ENCODE measurements around the gene GDF11. TPM values are rescaled to one million over a fixed set of nuclear protein-coding genes. Genes with fewer than 3 reads are reported as not detected.
A peak's percentile ranks its signal among the peaks of the same experiment; 100 is the strongest.
"Not testable (repeated sequence)": the region's sequence is repeated elsewhere in the genome, so short reads cannot be mapped to it uniquely, and the experiment has no call there.

GDF11 gene
- total and polyA plus RNA-seq, 5 donors = 11.5 to 17.5 (median 16.4) TPM

DNA sequence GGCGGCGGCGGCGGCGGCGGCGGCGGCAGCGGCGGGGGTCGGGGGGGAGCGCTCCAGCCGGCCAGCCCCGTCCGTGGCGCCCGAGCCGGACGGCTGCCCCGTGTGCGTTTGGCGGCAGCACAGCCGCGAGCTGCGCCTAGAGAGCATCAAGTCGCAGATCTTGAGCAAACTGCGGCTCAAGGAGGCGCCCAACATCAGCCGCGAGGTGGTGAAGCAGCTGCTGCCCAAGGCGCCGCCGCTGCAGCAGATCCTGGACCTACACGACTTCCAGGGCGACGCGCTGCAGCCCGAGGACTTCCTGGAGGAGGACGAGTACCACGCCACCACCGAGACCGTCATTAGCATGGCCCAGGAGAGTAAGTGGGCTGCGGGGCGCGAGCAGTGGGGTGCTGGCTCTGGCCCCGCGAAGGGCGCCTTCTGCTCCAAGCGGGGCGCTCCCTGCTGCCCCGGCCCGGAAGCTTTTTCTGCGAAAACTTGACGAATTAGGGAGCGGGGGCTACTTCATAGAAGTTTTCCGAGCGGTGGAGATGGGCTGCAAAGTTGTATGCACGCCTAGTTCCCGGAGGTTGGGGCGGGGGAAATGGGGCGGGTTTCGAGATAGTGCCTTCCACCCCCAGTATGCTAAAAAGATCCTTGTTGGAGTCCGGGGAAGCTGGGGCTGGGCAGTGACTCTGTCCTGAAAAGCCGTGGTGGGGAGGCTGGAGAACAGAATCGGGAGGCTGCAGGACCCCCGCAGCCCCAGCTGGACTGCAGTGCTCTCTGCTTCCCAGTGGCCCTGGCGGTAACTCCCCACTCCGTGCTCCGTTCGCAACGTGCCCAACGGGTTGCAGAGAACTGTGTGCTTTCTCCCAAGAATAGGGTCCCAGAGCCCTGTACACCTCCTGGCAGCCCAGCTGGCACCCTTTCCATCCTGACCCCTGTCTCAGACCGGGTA, 751 bp downstream of the GDF11 start:
- peak; percentile 5 to 25 for ATAC-seq
- WGBS = under 1% methylated on average over 72 of the region's 73 CpGs

DNA sequence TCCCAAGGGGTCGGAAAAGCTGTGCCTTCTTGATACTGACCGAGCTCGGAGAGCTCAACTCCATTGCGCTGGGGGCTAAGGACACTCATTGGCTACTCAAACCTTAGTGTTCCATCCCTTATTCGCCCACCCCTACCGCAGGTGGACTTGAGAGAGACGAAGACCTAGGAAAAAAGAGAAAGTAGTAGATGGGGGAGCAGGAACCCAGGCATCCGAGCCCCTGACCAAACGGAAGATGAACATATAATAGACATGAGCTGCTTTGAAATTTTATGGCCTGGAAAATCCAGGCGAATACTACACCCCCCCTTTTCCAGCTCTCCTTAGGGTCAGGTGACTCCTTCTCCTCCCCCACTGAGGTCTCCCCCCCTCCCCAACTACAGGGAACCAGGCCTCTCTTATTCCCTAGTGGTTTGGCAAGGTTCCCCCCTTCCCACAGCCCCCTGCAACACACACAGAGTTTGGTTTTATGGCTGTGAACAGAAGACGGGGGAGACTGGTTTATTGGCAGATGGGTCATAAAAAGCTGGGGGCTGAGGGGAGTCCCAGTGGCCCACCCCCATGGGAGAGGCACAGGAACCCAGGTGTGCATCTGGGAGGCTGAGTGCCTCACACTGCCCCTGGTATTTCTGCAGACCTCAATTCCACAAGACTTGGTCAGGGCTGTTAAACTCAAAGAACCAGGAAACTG, 1.6 kb downstream of the GDF11 start:
- peak overlapping the region; percentile 1 for H3K27ac ChIP-seq (ENCODE audit: low read length)
- H3K27me3 ChIP-seq (ENCODE audit: control insufficient read depth, insufficient read depth) = no peaks in the 10 kb centered on the region
- intact Hi-C loops (cut with DNase I) = loop anchor here (5.0 to 10.0 kb wide), 3 partner anchors 50 to 193 kb away; partner anchors contain the start of gene DGKA (in 1 of the 4)
- DNase-seq = peak in 1 of 3 donors; percentile 23
- no peaks in the 10 kb centered on the region for H3K9me3 ChIP-seq (ENCODE audit: control insufficient read depth, low read length)
- WGBS = 16% methylated on average over 11 of the region's 11 CpGs
- peak overlapping the region; percentile 98 for H3K4me3 ChIP-seq (ENCODE audit: low read length)
- ATAC-seq = peak; percentile 1
- peaks cover 2% of the 10 kb centered on the region for H3K4me1 ChIP-seq (ENCODE audit: control insufficient read depth, insufficient read depth, low read length)

More for the DNA sequence above, 751 bp downstream of the GDF11 start:
- intact Hi-C loops (cut with DNase I) = loop anchor here (5.0 to 10.0 kb wide), 3 partner anchors 51 to 194 kb away; partner anchors contain the start of gene DGKA (in 1 of the 4)
- DNase-seq = peak; percentile 62 to 87 (median 82)
- peaks cover 2% of the 10 kb centered on the region for H3K4me1 ChIP-seq (ENCODE audit: control insufficient read depth, insufficient read depth, low read length)
- no peaks in the 10 kb centered on the region for H3K9me3 ChIP-seq (ENCODE audit: control insufficient read depth, low read length)
- H3K27ac ChIP-seq (ENCODE audit: low read length) = no peak overlapping the region
- no peaks in the 10 kb centered on the region for H3K27me3 ChIP-seq (ENCODE audit: control insufficient read depth, insufficient read depth)
- H3K4me3 ChIP-seq (ENCODE audit: low read length) = peak overlapping the region; percentile 98

DNA sequence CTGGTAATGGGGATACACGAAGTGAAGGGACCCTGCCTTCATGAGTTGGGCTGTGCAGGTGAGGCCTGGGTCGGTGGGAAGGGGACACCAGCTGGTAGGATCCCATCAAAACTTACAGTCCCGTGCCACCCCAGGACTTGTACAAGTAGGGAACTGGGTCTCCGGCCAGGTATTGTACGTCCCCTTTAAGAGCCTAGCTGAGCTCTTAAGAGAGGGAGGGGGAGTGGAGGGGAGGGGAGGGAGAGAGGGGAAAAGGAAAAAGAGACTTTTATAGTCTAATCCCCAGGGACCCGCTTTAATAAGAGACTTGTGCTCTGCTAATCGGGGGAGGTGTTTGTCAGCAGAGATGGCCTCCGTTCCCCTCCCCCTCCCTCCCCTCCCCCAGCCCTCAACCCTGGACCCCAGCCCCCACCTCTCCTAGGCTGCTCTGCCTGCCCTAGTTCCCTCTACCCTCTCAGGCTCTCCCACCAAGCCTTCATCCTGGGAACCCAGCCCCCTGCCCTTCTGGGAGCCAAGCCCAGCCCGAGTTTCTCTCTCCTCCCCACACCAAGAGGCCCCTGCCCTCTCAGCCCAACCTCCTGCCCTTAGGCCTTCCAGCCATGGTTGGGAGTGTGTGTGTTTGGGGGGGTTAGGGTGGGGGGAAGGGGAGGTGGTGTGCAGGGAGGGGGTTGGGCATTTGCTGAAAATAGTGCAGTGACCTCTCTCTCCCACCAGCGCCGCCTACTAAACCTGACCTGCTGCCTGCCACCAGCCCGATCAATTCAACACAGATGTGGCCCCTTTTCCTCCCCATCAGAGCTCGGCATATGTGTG, 2.6 kb downstream of the GDF11 start:
- no peaks in the 10 kb centered on the region for H3K27me3 ChIP-seq (ENCODE audit: control insufficient read depth, insufficient read depth)
- peak; percentile 22 to 25 for ATAC-seq
- H3K4me3 ChIP-seq (ENCODE audit: low read length) = no peak overlapping the region
- WGBS = 11% methylated on average over 13 of the region's 13 CpGs
- peak in 2 of 3 donors; percentile 47 to 83 for DNase-seq
- peaks cover 2% of the 10 kb centered on the region for H3K4me1 ChIP-seq (ENCODE audit: control insufficient read depth, insufficient read depth, low read length)
- intact Hi-C loops (cut with DNase I) = loop anchor here in 3 of 4 donors (5.0 to 10.0 kb wide), 2 partner anchors 49 to 192 kb away; no protein-coding TSS in a partner anchor
- H3K27ac ChIP-seq (ENCODE audit: low read length) = peak overlapping the region; percentile 12
- H3K9me3 ChIP-seq (ENCODE audit: control insufficient read depth, low read length) = no peaks in the 10 kb centered on the region

DNA sequence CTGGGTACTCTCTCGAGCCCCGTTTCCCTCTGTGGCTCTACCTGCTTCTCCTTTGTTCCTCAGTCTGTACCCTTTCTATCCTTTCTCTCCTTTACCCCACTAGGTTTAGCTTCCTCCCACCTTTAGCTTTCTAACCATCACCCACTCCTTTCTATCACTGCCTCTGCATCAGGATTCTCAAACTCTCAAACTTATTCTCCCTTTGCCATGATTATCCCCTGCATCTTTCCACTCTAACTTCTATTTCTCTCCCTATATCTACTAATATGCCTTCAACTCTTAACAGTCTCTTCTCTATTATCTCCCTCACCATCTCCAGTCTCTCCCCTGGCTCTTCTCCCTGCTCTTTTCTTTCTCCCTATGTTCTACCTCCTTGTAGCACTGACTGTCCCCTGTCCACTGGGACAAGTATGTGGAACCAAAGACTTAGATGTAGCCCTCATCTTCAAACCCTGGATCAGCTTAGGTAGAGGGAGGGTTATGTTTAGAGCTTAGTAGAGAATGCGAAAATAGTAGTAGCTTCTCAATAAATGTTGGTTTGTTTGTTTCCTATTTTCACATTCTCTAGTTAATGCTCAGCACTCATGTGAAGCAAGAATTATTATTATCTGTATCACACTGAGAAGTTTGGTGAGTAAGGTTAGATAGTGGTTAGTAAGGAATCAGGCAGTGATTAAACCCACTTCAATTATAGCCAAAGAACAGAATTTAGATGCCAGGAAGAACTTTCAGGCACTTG, 3.4 kb downstream of the GDF11 start:
- intact Hi-C loops (cut with DNase I) = loop anchor here in 3 of 4 donors (5.0 to 10.0 kb wide), 2 partner anchors 48 to 191 kb away; no protein-coding TSS in a partner anchor
- DNase-seq (no peak), ATAC-seq (no peak)
- no peak overlapping the region for H3K4me3 ChIP-seq (ENCODE audit: low read length)
- H3K4me1 ChIP-seq (ENCODE audit: control insufficient read depth, insufficient read depth, low read length) = peaks cover 3% of the 10 kb centered on the region
- H3K27me3 ChIP-seq (ENCODE audit: control insufficient read depth, insufficient read depth) = no peaks in the 10 kb centered on the region
- no peaks in the 10 kb centered on the region for H3K9me3 ChIP-seq (ENCODE audit: control insufficient read depth, low read length)
- 37% methylated on average over 3 of the region's 3 CpGs for WGBS
- peak overlapping the region; percentile 12 for H3K27ac ChIP-seq (ENCODE audit: low read length)

DNA sequence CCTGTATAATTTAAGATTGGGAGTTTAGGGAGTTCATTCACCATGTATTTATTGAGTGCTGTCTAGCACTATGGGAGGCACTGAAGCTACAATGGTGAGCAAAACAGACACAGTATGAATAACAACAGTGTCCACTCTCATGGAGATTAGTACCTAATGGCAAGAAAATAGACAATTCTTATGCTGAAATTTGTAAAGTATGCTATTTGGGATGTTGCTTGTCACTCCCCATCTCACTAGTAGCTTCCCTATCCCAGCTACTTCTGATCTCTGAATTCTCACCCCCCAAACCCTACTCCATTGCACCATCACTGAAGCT, 4.0 kb downstream of the GDF11 start:
- H3K27me3 ChIP-seq (ENCODE audit: control insufficient read depth, insufficient read depth) = no peaks in the 10 kb centered on the region
- intact Hi-C loops (cut with DNase I) = loop anchor here in 3 of 4 donors (5.0 to 10.0 kb wide), 2 partner anchors 48 to 190 kb away; no protein-coding TSS in a partner anchor
- no peaks in the 10 kb centered on the region for H3K9me3 ChIP-seq (ENCODE audit: control insufficient read depth, low read length)
- no peak for DNase-seq
- no peak overlapping the region for H3K27ac ChIP-seq (ENCODE audit: low read length)
- peaks cover 3% of the 10 kb centered on the region for H3K4me1 ChIP-seq (ENCODE audit: control insufficient read depth, insufficient read depth, low read length)
- ATAC-seq = no peak
- no peak overlapping the region for H3K4me3 ChIP-seq (ENCODE audit: low read length)

DNA sequence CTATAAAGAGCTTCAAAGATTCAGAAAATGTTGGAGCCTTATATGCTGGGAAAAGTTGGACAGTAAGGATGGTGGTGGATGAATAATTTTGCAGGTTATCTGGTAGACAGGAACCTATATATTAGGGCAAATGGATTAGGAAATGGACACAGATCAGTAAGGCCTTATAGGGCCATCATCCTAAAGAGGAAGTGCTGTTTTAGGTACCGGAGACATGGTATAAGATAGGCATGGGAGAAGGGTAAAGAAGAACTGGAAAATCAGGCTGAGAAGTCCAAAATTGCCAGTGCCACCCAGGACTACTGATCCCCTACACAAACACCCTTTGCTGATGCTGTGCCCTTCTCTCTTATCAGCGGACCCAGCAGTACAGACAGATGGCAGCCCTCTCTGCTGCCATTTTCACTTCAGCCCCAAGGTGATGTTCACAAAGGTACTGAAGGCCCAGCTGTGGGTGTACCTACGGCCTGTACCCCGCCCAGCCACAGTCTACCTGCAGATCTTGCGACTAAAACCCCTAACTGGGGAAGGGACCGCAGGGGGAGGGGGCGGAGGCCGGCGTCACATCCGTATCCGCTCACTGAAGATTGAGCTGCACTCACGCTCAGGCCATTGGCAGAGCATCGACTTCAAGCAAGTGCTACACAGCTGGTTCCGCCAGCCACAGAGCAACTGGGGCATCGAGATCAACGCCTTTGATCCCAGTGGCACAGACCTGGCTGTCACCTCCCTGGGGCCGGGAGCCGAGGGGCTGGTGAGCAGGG, 5.5 kb downstream of the GDF11 start:
- WGBS = 85% methylated on average over 18 of the region's 18 CpGs
- intact Hi-C loops (cut with DNase I) = loop anchor here in 3 of 4 donors (5.0 to 10.0 kb wide), 2 partner anchors 46 to 189 kb away; no protein-coding TSS in a partner anchor
- no peak overlapping the region for H3K27ac ChIP-seq (ENCODE audit: low read length)
- no peaks in the 10 kb centered on the region for H3K27me3 ChIP-seq (ENCODE audit: control insufficient read depth, insufficient read depth)
- peaks cover 3% of the 10 kb centered on the region for H3K4me1 ChIP-seq (ENCODE audit: control insufficient read depth, insufficient read depth, low read length)
- H3K4me3 ChIP-seq (ENCODE audit: low read length) = no peak overlapping the region
- no peak for ATAC-seq
- H3K9me3 ChIP-seq (ENCODE audit: control insufficient read depth, low read length) = no peaks in the 10 kb centered on the region
- peak in 1 of 3 donors; percentile 57 for DNase-seq

DNA sequence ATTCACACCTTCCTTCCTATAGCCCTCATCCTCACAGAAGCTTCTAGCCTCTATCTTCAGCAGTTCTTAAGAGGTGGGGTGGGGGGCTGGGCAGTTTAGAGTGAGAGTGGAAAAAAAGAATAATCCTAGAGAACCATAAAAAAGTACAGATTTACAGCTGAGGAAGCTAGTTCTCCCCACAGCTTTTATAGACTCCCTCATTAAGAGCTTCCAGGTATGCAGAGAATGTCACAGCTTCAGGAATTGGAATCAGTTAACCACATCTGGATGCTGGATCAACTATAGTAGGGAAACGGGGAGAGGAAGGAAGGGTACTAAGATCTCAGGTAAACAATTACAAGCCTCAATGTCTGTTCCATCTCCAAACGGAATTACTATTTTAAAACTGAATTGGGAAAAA, 12.3 kb downstream of the GDF11 start:
- DNase-seq (no peak), ATAC-seq (no peak)
- intact Hi-C loops (cut with DNase I) = no loop called here
- H3K4me1 ChIP-seq (ENCODE audit: control insufficient read depth, insufficient read depth, low read length) = peaks cover 1% of the 10 kb centered on the region
- no peak overlapping the region for H3K4me3 ChIP-seq (ENCODE audit: low read length)
- H3K27me3 ChIP-seq (ENCODE audit: control insufficient read depth, insufficient read depth) = no peaks in the 10 kb centered on the region
- H3K27ac ChIP-seq (ENCODE audit: low read length) = no peak overlapping the region
- H3K9me3 ChIP-seq (ENCODE audit: control insufficient read depth, low read length) = no peaks in the 10 kb centered on the region
- WGBS = 45% methylated on average over 2 of the region's 2 CpGs

DNA sequence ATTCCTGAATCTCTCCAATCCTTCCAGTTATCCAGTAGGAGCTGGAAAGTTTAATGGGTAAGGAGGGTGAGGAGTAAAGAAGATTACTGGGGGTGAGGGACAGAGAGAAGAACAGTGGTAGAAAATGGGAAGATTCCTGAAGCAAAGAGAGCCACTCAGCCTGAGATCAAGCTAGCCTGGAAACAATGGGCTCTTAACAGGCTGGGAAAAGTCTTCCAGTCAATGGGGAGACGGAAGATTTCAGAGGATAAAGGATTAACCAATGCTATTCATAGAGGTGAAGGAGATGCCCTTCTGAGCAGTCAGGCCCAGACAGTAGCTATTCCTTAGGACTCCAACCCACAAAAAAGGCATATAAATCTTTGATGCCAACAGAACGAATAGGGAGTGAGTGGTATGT, 14.8 kb downstream of the GDF11 start:
- DNase-seq (no peak), ATAC-seq (no peak)
- H3K27me3 ChIP-seq (ENCODE audit: control insufficient read depth, insufficient read depth) = no peaks in the 10 kb centered on the region
- intact Hi-C loops (cut with DNase I) = no loop called here
- WGBS = 79% methylated on average over 2 of the region's 2 CpGs
- no peak overlapping the region for H3K4me3 ChIP-seq (ENCODE audit: low read length)
- H3K4me1 ChIP-seq (ENCODE audit: control insufficient read depth, insufficient read depth, low read length) = no peaks in the 10 kb centered on the region
- H3K27ac ChIP-seq (ENCODE audit: low read length) = no peak overlapping the region
- no peaks in the 10 kb centered on the region for H3K9me3 ChIP-seq (ENCODE audit: control insufficient read depth, low read length)

DNA sequence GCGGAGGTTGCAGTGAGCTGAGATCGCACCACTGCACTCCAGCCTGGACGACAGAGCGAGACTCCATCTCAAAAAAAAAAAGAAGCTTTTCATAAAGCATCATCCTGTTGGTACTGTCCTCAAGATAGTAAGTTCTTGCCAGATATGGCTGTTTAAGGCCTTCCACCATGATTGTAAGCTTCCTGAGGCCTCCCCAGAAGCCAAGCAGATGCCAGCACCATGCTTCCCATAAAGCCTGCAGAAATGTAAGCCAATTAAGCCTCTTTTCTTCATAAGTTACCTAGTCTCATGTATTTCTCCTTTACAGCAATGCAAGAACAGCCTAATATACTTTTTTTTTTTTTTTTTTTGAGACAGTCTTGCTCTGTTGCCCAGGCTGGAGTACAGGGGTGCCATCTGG, 15.7 kb downstream of the GDF11 start:
- DNase-seq; H3K4me3 ChIP-seq (ENCODE audit: low read length); ATAC-seq; H3K9me3 ChIP-seq (ENCODE audit: control insufficient read depth, low read length); H3K27me3 ChIP-seq (ENCODE audit: control insufficient read depth, insufficient read depth); H3K4me1 ChIP-seq (ENCODE audit: control insufficient read depth, insufficient read depth, low read length); H3K27ac ChIP-seq (ENCODE audit: low read length); intact Hi-C loops (cut with DNase I): not testable (repeated sequence)
- 99% methylated on average over 4 of the region's 4 CpGs for WGBS
